ENCODE data around the gene CITED2.

DNA sequence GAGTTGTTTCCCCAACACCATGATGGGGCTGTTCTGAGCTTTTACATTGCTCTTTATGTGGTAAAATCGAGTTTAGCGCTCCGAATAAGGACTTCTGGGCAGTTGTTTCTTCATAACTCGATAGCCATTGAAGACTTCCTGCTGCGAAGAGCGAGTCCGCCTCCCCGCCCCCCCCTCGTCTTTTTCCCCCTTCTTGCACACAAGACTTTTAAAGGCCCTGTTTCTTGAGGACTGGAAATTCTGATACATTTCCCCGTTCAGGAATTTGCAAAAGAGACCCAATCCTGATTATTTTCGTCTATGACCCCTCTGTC is 1.5 kb upstream of the CITED2 start:
- TF ChIP-seq, protein P1, sequence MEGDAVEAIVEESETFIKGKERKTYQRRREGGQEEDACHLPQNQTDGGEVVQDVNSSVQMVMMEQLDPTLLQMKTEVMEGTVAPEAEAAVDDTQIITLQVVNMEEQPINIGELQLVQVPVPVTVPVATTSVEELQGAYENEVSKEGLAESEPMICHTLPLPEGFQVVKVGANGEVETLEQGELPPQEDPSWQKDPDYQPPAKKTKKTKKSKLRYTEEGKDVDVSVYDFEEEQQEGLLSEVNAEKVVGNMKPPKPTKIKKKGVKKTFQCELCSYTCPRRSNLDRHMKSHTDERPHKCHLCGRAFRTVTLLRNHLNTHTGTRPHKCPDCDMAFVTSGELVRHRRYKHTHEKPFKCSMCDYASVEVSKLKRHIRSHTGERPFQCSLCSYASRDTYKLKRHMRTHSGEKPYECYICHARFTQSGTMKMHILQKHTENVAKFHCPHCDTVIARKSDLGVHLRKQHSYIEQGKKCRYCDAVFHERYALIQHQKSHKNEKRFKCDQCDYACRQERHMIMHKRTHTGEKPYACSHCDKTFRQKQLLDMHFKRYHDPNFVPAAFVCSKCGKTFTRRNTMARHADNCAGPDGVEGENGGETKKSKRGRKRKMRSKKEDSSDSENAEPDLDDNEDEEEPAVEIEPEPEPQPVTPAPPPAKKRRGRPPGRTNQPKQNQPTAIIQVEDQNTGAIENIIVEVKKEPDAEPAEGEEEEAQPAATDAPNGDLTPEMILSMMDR (IDR thresholded peaks at IDR 0.05): no peak
- TF ChIP-seq POLR2A (IDR thresholded peaks at IDR 0.05): no peak
